DMS 273 (cell line): ENCODE results near the gene TAOK3.
A peak's percentile ranks its signal among the peaks of the same experiment; 100 is the strongest.

Experiments
- DNase-seq: peaks from one replicate; lab custom pipeline; 2025; ENCODE audit not compliant: unreplicated experiment; lab: John Stamatoyannopoulos, UW

The TAOK3 gene

DNA sequence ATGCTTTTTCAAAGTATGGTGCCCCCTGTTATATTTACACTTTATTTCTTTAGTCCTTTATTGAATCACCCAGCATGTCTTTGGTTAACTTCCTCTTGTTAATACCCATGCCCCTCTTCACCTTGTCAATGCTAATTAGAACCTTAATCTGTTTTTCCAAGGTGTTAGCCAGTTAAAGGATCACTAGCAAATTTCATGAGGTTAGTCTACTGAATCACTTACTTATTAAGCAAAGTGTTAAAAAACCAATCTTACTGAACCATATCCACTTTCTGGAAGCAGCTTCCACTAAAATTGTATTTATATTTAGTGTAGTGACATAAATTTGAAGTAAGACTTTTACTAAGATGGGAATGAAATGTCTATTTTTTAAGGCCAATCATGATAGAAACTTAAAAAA lies 27.9 kb downstream of the TAOK3 start:
- DNase-seq: no peak

DNA sequence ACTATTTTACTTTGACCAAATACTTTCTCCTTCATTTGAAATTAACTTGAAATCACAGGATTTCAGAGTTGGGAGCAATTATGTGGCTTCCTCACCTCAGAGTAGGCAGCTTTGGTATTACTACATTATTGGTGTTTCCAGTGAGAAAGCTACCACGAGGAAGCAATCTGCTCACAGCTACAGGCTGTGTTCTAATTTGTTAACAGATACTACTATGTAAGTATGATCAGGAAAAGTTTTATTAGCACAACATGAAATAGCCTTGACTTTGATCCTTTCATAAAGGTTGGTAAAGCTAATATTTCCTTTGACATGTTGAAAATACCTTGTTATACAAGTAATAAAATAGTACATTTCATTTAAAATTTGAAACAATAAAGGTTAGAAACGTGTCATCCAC lies 30.6 kb downstream of the TAOK3 start:
- no peak for DNase-seq

DNA sequence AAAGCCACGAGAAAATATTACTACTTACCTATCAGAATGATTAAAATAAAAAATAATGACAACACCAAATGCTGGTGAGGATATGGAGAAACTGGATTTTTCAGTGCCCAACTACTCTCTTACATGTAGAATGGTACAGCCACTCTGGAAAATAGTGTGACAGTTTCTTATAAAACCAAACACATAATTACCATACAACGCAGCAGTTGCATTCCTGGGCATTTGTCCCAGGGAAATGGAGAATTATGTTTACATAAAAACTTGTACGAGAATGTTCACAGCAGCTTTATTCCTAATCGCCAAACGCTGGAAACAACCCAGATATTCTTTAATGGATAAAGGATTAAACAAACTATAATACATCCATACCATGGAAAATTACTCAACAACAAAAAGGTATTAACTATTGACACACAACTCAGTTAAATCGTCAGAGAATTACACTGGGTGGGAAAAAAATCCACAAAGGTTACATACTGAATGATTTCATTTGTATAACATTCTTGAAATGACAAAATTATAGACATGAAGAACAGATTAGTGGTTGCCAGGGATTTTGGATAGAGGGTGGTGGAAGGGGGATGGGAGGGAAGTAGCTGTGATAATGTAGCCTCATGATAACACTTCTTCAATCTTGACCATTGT lies 35.4 kb downstream of the TAOK3 start:
- no peak for DNase-seq

DNA sequence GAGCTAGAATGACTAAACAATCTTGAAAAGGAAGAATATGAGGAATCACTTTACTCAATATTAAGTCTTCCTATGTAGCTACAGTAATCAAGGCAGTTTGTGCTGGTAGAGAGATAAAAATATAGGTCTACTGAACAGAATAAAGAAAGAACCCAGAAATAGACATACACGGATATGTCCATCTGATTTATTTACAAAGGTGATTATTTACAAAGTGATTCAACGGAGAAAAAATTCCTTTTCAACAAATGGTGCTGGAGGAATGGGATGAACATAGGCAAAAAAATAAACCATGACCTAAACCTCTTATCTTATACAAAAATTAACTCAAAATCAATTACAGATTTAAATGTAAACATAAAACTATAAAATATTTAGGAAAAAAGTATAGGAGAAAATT lies 36.6 kb downstream of the TAOK3 start:
- DNase-seq: no peak

DNA sequence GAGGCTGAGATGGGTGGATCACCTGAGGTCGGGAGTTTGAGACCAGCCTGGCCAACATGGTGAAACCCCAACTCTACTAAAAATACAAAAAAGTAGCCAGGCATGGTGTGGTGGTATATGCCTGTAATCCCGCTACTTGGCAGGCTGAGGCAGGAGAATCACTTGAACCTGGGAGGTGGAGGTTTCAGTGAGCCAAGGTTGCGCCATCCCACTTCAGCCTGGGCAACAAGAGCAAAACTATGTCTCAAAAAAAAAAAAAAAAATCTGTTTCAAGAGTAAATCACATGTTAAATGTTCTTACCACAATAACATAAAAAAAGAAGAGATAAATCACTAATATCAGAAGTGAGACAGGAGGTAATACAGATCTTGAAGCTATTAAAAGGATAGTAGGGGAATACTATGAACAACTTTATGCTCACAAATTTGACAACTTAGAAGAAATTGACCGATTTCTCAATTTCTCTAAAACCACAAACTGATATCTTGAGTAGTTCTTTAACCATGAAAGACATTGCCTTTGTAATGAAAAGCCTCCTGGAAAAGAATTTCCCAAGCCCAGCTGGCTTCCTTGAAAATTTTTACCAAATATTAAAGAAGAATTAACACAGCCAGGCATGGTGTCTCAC lies 37.7 kb downstream of the TAOK3 start:
- DNase-seq: no peak

DNA sequence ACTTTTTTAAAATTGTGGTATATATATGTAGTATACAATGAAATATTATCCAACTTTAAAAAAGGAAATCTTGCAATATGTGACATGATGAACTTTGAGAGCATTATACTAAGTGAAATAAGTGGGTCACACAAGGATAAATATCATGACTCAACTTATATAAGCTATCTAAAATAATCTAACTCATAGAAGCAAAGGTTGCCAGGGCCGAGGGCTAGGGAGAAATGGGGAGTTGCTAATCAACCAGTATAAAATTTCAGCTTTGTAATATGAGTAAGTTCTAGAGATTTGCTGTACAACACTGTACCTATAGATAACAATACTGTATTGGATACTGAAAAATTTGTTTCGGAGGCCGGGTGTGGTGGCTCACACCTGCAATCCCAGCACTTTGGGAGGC lies 38.5 kb downstream of the TAOK3 start:
- DNase-seq: no peak

DNA sequence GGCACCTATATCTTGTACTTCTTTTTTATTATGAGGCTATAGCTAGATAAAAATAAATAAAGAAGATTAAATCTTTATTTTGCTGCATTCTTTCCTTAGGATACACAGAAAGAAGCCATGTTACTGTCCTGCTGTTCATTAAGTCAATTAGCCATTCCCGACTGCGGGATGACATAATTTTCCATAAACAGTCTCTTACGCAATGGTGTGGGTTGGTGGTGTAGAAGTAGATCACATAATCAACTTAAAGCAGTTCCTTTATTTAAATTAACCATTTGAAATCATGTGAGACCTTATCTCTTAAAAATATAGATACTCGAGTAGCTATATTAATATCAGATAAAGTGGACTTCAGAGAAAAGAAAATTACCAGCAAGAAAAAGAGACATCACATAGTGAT lies 40.2 kb downstream of the TAOK3 start:
- DNase-seq: peak; percentile 21

DNA sequence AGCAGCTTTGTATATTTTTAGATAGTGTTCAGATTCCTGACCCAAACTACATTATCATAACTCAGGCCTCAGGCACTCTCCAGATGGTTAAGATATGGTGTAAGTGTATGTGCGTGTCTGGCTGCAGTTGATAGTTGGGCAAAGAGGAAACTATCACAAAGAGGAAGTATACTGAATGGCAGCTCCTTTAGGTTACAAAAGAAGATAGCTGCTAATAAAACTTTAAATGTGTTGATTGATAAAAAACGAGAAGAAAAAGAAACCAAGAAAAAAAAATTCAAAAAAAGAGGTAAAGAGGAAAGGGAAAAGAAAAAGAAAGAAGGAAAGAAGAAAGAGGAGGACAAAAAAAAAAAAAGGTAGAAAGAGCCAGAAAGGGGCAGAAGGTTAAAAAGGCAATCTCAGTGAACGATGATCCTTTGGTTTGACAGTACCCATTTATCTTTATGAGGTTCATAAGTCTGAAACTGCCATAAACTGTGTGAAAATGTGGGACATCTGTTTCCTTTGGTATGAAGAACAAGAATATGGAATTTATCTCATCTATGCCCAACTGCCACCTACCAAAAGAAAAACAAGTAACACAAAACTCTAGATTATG lies 42.2 kb downstream of the TAOK3 start:
- DNase-seq: peak; percentile 62

DNA sequence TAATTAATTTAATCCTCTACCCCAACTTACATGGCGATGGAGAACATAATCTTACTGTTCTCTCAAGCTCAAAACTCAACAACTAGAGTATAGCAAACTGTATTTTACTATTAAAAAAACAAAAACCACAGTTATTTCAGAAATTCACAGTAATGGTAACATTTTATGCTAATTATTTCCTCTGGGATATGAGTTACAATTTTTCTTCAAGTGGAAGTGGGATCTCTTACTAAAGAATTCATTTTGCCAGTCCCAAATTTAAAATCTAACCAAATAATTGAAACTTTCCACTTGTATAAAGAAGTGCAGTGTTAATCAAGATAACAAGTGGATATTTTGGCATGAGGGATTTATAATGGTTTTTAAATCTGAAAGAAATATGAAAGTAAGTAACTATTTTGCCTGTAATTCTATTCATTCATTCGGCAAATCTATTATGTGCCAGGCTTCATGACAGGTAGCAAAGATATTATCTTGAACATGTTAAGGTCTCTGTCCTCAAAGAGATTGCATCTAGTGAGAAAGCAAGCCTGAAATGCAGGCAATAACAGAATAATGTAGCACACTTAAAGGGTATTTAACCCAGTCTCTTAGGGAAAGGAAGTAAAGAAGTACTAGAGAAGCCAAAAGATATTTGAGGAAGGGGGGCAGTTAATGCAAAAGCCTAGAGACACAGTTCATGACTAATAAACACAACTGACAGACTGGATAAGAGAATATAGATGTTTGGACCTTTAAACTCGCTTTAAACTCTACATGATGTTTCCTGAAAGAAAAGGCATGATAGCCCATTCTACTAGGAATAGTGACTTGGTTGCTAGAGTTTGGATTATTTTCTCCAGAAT lies 44.0 kb downstream of the TAOK3 start:
- DNase-seq: no peak

DNA sequence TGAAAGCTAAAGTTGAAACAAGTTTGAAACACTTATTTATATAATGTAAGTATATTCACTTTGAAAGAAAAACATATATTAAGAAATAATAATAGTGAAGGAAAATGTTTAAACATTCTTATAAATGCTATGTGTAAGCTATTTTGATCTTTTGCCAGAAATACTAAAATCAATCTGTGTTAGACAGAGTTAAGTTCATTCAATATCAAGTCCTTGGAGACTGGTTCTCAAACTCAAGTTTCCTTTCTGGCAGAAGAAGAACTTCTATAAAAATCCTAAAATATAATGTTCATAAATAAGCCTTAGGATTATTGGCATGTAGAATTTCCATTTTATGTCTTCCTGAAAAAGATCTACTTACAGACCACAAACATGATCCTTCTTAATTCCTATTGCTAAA lies 45.3 kb downstream of the TAOK3 start:
- DNase-seq: no peak

DNA sequence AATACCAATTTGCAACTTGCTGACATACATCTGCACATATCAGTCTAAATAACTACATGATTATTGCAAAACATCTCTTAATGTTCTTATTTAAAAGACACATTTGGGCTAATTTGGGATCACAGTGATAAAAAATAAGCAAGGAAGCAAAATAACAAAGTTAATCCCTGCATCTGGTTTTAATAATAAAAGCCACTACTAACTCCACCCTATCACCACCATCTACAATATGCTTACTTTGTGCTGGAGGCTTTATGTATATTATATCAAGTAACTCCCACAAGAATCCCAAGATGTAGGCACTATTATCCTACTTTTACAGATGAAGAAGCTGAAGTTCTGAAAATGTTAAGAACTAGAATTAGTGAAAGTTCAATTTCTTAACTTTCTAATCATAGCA lies 45.7 kb downstream of the TAOK3 start:
- no peak for DNase-seq

DNA sequence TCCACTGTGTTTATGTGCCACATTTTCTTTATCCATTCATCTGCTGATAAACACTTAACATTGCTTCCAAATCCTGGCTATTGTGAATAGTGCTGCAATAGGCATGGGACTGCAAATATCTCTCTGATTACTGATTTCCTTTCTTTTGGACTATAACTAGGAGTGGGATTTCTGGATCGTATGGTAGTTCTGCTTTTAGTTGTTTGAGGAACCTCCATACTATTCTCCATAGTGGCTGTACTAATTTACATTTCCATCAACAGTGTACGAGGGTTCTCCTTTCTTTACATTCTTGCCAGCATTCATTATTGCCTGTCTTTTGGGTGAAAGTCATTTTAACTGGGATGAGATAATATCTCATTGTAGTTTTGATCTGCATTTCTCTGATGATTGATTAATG lies 47.6 kb downstream of the TAOK3 start:
- no peak for DNase-seq

DNA sequence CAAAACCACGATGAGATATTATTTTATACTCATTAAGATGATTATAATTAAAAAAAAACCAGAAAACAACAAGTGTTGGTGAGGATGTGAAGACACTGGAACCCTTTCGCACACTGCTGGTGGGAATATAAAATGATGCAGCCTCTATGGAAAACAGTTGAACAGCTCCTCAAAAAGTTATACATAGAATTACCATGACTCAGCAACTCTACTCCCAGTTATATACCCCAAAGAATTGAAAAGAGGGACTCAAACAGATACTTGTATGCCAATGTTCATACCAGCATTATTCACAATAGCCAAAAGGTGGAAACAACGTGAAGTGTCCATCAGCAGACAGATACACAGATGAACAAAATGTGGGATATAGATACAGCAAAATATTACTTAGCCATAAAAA lies 53.1 kb downstream of the TAOK3 start:
- no peak for DNase-seq

DNA sequence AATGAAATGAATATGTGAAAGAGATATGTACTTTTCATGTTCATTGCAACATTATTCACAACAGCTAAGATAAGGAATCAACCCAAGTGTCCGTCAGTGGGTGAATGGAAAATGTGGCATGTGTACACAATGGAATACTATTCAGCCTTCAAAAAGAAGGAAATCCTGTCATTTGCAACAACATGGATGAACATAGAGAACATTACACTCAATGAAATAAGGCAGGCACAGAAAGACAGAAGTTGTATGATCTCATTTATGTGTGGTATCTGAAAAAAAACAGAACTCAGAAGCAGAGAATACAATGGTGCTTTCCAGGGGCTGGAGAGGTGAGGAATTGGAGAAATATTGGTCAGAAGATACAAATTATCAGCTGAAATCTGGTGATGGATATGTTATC lies 54.0 kb downstream of the TAOK3 start:
- no peak for DNase-seq

DNA sequence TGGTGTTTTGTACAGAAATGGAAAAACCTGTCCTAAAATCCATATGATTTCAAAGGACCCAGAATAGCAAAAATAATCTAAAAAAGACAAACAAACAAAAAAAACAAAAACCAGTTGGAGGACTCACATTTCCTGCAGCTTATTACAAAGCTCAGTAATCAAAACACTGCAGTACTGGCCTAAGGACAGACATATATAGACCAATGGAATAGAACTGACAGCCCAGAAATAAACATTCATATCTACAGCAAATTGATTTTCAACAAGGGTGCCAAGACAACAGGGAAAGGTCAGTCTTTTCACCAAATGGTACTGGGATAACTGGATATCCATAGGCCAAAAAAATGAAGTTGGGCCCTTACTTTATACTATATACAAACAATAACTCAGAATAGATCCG lies 55.0 kb downstream of the TAOK3 start:
- no peak for DNase-seq

DNA sequence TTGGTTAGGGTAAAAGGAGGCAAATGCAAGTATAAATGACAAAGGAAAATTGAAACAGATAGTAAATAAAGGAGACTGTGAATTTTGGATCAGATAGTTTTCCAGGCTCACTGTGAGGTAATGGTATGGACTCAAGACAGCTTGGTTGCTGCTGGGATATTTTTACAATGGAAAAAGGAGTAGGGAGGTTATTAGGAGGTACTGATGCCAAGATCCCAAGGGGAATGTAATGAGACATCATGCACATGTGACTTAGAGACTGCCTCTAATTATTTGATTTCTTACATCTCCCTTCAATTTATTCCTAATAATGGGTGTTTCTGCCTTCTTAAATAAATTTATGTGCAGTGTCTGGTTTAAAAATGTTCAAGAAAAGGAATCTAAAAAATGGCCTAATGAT lies 56.9 kb downstream of the TAOK3 start:
- no peak for DNase-seq

DNA sequence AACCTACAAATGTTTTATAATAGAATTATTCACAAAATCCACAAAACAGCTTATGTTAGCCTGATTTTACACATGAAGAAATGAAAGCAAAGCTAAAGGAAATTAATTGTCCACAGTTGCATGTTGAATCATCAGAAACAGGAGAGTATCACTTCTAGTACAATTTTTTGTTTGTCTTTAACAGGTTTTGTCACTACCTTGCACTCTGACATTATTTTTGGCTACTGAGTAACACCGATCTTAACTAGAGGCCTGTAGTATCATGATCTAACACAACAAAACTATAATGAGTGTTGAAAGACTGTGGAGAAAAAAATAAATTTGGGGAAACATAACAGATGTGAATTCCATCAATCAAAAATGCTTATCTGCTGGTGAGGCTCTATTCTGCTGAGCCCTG lies 60.1 kb downstream of the TAOK3 start:
- DNase-seq: no peak

DNA sequence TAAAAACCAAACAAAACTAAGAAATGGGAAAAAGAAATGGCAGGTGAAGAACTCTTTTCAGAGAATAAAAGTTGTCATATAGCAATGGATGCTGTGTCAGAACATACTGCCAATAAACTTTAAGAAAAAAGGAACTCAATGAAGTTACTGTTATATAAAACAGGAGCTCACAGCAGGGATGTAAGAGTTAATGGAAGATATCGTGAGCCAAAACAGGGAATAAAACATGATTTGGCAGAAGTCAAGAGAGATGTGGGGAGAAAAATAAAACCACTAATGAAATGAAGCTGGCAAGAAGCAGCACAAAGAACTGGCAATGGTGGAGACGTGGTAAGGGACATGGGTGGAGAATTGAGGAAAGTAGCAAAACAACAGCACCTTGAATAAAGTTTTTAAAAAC lies 61.0 kb downstream of the TAOK3 start:
- DNase-seq: no peak

DNA sequence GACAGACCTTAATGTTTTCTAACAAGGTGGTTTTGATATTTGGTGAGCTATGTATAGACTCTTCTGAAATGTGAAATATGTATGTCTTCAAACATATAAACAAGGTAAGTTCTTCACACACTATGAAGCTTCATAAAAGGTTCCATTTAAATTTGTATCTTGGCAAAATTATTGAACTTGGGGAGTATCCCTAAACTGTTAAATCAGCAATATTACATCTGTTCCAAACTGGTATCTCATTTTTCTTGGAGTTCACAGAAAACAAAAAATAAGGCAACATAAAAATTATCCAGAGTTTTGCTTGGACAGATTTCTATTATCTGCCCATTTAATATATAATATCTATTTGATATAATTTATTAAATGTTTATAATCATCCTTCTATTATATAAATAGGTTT lies 62.4 kb downstream of the TAOK3 start:
- no peak for DNase-seq

DNA sequence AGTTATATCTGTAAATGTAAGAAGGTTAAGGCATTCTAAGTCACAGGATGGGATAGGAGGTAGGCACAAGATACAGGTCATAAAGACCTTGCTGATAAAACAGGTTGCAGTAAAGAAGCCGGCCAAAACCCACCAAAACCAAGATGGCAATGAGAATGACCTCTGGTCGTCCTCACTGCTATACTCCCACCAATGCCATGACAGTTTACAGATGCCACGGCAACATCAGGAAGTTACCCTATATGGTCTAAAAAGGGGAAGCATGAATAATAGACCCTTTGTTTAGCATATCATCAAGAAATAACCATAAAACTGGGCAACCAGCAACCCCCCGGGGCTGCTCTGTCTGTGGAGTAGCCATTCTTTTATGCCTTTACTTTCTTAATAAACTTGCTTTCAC lies 64.7 kb downstream of the TAOK3 start:
- DNase-seq: peak; percentile 24

DNA sequence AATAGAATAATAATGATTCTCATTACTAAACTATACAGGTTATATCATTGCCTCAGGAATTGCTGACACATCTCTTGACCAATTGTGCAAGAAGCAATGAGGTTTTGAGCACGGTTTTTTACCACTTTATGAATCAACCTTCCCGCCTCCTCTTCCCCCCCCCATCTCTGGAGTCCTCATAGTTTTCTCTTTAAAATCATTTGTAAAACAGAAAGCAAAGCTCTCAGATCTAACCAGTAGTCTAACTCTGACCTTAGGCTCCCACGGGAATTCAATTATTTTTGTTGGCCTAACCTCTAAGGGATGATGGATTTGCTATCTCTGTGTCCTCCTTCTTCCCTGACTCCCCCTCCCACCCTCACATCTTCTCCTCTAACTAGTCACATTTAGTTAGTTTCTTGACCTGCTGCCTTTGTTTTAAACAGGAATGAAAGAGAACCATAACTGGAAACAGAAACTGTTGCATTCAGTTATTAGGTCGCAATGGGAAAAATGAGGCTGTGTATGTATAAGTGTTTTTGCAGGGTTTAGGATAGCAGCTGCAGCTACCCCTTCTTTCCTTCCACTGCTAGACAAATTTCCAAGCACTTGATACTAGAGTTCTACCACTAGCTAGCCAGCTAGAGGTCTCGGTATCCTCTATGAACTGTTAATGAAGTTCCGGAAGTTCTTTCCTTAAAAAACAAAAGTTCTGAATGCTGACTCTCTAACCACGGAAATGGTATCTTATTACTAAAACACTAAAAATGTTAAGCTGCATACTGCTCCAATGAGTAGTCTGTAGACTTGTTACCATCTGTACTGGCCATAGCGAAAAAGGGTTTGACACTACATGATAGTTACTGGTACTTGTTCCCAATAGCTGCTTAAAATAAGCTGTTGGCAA lies 65.4 kb downstream of the TAOK3 start:
- DNase-seq: no peak
